Peyer's patch (tissue), 4 donors: ENCODE results near the gene TNRC6A.

Experiments used
- CTCF ChIP-seq, 6 experiments: fragments of 450-650 bp in 4 of 6; fragments of 200-600 bp in 2 of 6; sonication (generic) in 1 of 6; IDR thresholded peaks; one replicate each; pipeline ENCODE4 v1.5.1; 2017 to 2019; ENCODE audit warnings: antibody characterized with exemption in 6 of 6, mild to moderate bottlenecking in 3 of 6, moderate library complexity in 1 of 6
- POLR2A ChIP-seq, 2 donors: fragments of 450-650 bp; IDR thresholded peaks; one replicate each; pipeline ENCODE4 v1.5.1; 2017; ENCODE audit warnings: antibody characterized with exemption in 2 of 2, mild to moderate bottlenecking in 2 of 2, moderate library complexity in 2 of 2

GRCh38 chr16:24836836-24837235 lies 107.4 kb downstream of the TNRC6A start:
- TF ChIP-seq CTCF (IDR thresholded peaks at IDR 0.05) = no peak
- no peak for TF ChIP-seq POLR2A (IDR thresholded peaks at IDR 0.05)
